Mammary epithelial cell (primary cell): Measurements from ENCODE around the gene PLCD1.

Experiments used
- EZH2 ChIP-seq: IDR thresholded peaks from 2 replicates; pipeline ENCODE4 v1.6.1; 2012; ENCODE audit warnings: low read length, inconsistent platforms, borderline replicate concordance
- TF ChIP-seq, protein P1 (sequence below), 2 donors: IDR thresholded peaks in 1 of 2; conservative IDR thresholded peaks in 1 of 2; 2 replicates each; pipeline ENCODE4 v1.5.1; 2011 to 2012; ENCODE audit warnings: inconsistent platforms in 2 of 2, low read length in 2 of 2, mild to moderate bottlenecking in 2 of 2, control low read depth in 1 of 2, low read depth in 1 of 2; ENCODE audit not compliant: insufficient read depth in 1 of 2; ENCODE audit errors: extremely low read depth in 1 of 2

- TF ChIP-seq, protein P1, sequence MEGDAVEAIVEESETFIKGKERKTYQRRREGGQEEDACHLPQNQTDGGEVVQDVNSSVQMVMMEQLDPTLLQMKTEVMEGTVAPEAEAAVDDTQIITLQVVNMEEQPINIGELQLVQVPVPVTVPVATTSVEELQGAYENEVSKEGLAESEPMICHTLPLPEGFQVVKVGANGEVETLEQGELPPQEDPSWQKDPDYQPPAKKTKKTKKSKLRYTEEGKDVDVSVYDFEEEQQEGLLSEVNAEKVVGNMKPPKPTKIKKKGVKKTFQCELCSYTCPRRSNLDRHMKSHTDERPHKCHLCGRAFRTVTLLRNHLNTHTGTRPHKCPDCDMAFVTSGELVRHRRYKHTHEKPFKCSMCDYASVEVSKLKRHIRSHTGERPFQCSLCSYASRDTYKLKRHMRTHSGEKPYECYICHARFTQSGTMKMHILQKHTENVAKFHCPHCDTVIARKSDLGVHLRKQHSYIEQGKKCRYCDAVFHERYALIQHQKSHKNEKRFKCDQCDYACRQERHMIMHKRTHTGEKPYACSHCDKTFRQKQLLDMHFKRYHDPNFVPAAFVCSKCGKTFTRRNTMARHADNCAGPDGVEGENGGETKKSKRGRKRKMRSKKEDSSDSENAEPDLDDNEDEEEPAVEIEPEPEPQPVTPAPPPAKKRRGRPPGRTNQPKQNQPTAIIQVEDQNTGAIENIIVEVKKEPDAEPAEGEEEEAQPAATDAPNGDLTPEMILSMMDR (conservative IDR thresholded peaks at IDR 0.05 in 1 of 2, IDR thresholded peaks at IDR 0.05 in 1 of 2; ENCODE audit: extremely low read depth in 1 of 2, insufficient read depth in 1 of 2, low read depth in 1 of 2, low read length in 2 of 2) = no peak
- no peak for TF ChIP-seq EZH2
Observed at GRCh38 chr3:38006031-38006430, 23.4 kb downstream of the PLCD1 start.
